H1 (cell line): ENCODE results near the gene DARS1. TPM values are rescaled to one million over a fixed set of nuclear protein-coding genes. Genes with fewer than 3 reads are reported as not detected.

Experiments used
- CTCF ChIA-PET: fragments of 300-600 bp; sonication (Branson Sonifier 250); formaldehyde crosslinking; loops from one replicate; lab custom pipeline; 2021; ENCODE audit not compliant: partially characterized antibody; lab: Charles Lee
- POLR2A ChIA-PET: fragments of 300-600 bp; sonication (Branson Sonifier 250); formaldehyde crosslinking; loops from one replicate; lab custom pipeline; 2021; ENCODE audit warnings: inconsistent platforms; ENCODE audit not compliant: partially characterized antibody; lab: Charles Lee
- DNase-seq, 2 experiments: peaks; one replicate each; pipeline versions ENCODE4 v3.0.0 to v3.0.0-alpha.2; 2010 to 2022; ENCODE audit warnings: low spot score in 2 of 2, low read depth in 1 of 2, mixed read lengths in 1 of 2
- FAIRE-seq: peaks from 2 replicates; lab custom pipeline; 2011; peaks lifted over from hg19 to GRCh38; lab: Jason Lieb, UNC
- H2AFZ ChIP-seq: 2 replicates; pipeline ENCODE4 v1.8.1; 2012; ENCODE audit warnings: low read length, inconsistent platforms
- H2AK5ac ChIP-seq: 2 replicates; pipeline ENCODE4 v1.6.1; 2013; ENCODE audit warnings: low read depth, low read length
- H2BK120ac ChIP-seq: replicated peaks from 2 replicates; pipeline ENCODE3; 2013; ENCODE audit warnings: low read depth, low read length, inconsistent platforms
- H2BK12ac ChIP-seq: 2 replicates; pipeline ENCODE4 v1.6.1; 2013; ENCODE audit warnings: low read depth, low read length
- H2BK15ac ChIP-seq: 2 replicates; pipeline ENCODE4 v1.6.1; 2013; ENCODE audit warnings: low read length
- H2BK20ac ChIP-seq: 2 replicates; pipeline ENCODE4 v1.6.1; 2013; ENCODE audit warnings: low read length
- H2BK5ac ChIP-seq: 2 replicates; pipeline ENCODE4 v1.6.1; 2013; ENCODE audit warnings: low read depth, low read length
- H3K14ac ChIP-seq: 2 replicates; pipeline ENCODE4 v1.6.1; 2013; ENCODE audit warnings: inconsistent platforms; ENCODE audit not compliant: insufficient read length
- H3K18ac ChIP-seq: 2 replicates; pipeline ENCODE4 v1.6.1; 2013; ENCODE audit warnings: low read length; ENCODE audit errors: extremely low read depth
- H3K23ac ChIP-seq: 2 replicates; pipeline ENCODE4 v1.6.1; 2013; ENCODE audit warnings: inconsistent platforms; ENCODE audit not compliant: insufficient read length
- H3K23me2 ChIP-seq: 2 replicates; pipeline ENCODE4 v1.6.1; 2013; ENCODE audit warnings: low read depth, low read length
- H3K27ac ChIP-seq: 2 replicates; pipeline ENCODE4 v1.6.1; 2011; ENCODE audit warnings: low read depth, low read length, inconsistent platforms
- H3K27me3 ChIP-seq, 4 experiments: replicated peaks in 1 of 4; 1 replicate in 1 of 4; 2 replicates in 3 of 4; pipeline versions ENCODE4 v1.6.1 to v1.8.1; 2011 to 2013; ENCODE audit warnings: low read length in 3 of 4, mild to moderate bottlenecking in 3 of 4, inconsistent platforms in 2 of 4, mixed read lengths in 2 of 4, moderate library complexity in 1 of 4; ENCODE audit not compliant: control insufficient read depth in 3 of 4, insufficient read depth in 3 of 4; ENCODE audit errors: extremely low read depth in 1 of 4
- H3K36me3 ChIP-seq, 4 experiments: 2 replicates each; pipeline versions ENCODE4 v1.6.1 to v1.8.1; 2011 to 2013; ENCODE audit warnings: mild to moderate bottlenecking in 4 of 4, low read length in 3 of 4, moderate library complexity in 2 of 4, control low read depth in 1 of 4, inconsistent platforms in 1 of 4; ENCODE audit not compliant: insufficient read depth in 4 of 4, control insufficient read depth in 2 of 4
- H3K4ac ChIP-seq: replicated peaks from 2 replicates; pipeline ENCODE3; 2013; ENCODE audit warnings: low read length, low read depth, mixed read lengths, inconsistent platforms; ENCODE audit not compliant: insufficient read length
- H3K4me1 ChIP-seq, 4 experiments: replicated peaks in 1 of 4; 1 replicate in 1 of 4; 2 replicates in 3 of 4; pipeline versions ENCODE4 v1.6.1 to v1.8.1; 2011 to 2013; ENCODE audit warnings: low read length in 3 of 4, inconsistent platforms in 2 of 4, mixed read lengths in 1 of 4; ENCODE audit not compliant: insufficient read depth in 4 of 4, control insufficient read depth in 3 of 4
- H3K4me2 ChIP-seq, 2 experiments: 2 replicates each; pipeline versions ENCODE4 v1.6.1 to v1.8.1; 2011 to 2013; ENCODE audit warnings: low read depth in 2 of 2, low read length in 2 of 2, control low read depth in 1 of 2, inconsistent platforms in 1 of 2, mild to moderate bottlenecking in 1 of 2; ENCODE audit not compliant: insufficient read depth in 1 of 2
- H3K4me3 ChIP-seq, 4 experiments: fragments of 200-600, 300-600 bp in 1 of 4; sonication (generic), shearing (Covaris generic), sonication (Bioruptor Twin) in 1 of 4; 2 replicates each; pipeline versions ENCODE4 v1.5.1 to v1.8.1; 2011 to 2016; ENCODE audit warnings: low read length in 4 of 4, low read depth in 3 of 4, control low read depth in 2 of 4, inconsistent platforms in 2 of 4, mild to moderate bottlenecking in 2 of 4, mixed read lengths in 1 of 4, moderate library complexity in 1 of 4; ENCODE audit not compliant: insufficient read depth in 2 of 4; ENCODE audit errors: extremely low read depth in 1 of 4
- H3K56ac ChIP-seq: replicated peaks from 2 replicates; pipeline ENCODE3; 2013; ENCODE audit warnings: low read depth, mild to moderate bottlenecking, mixed read lengths, low read length, inconsistent platforms; ENCODE audit not compliant: insufficient read length
- H3K79me1 ChIP-seq: 2 replicates; pipeline ENCODE4 v1.6.1; 2013; ENCODE audit warnings: low read depth, low read length, control low read depth
- H3K79me2 ChIP-seq, 2 experiments: 2 replicates each; pipeline versions ENCODE4 v1.6.1 to v1.8.1; 2012 to 2013; ENCODE audit warnings: low read length in 2 of 2, mild to moderate bottlenecking in 2 of 2, inconsistent platforms in 1 of 2; ENCODE audit not compliant: insufficient read depth in 2 of 2, control insufficient read depth in 1 of 2
- H3K9ac ChIP-seq, 4 experiments: replicated peaks in 1 of 4; 1 replicate in 1 of 4; 2 replicates in 3 of 4; pipeline versions ENCODE4 v1.6.1 to v1.8.1; 2011 to 2013; ENCODE audit warnings: low read depth in 3 of 4, low read length in 3 of 4, control low read depth in 2 of 4, mild to moderate bottlenecking in 2 of 4, moderate library complexity in 2 of 4, inconsistent platforms in 1 of 4; ENCODE audit errors: extremely low read depth in 1 of 4
- H3K9me3 ChIP-seq, 2 experiments: 2 replicates each; pipeline versions ENCODE4 v1.6.1 to v1.8.1; 2012 to 2013; ENCODE audit warnings: mild to moderate bottlenecking in 2 of 2, moderate library complexity in 2 of 2, control low read depth in 1 of 2, inconsistent platforms in 1 of 2, low read depth in 1 of 2, low read length in 1 of 2, mixed read lengths in 1 of 2; ENCODE audit not compliant: insufficient read depth in 2 of 2
- H4K20me1 ChIP-seq, 2 experiments: replicated peaks in 1 of 2; 2 replicates each; pipeline versions ENCODE3 to v1.8.1; 2011 to 2013; ENCODE audit warnings: inconsistent platforms in 2 of 2, low read length in 2 of 2, mild to moderate bottlenecking in 1 of 2; ENCODE audit not compliant: insufficient read depth in 2 of 2, control insufficient read depth in 1 of 2
- H4K5ac ChIP-seq: 2 replicates; pipeline ENCODE4 v1.6.1; 2013; ENCODE audit warnings: low read length, low read depth, mixed read lengths, inconsistent platforms; ENCODE audit not compliant: insufficient read length
- H4K8ac ChIP-seq: 2 replicates; pipeline ENCODE4 v1.8.0; 2013; ENCODE audit warnings: mild to moderate bottlenecking, moderate library complexity, low read length, inconsistent platforms; ENCODE audit not compliant: insufficient read depth; ENCODE audit errors: extremely low read depth
- H4K91ac ChIP-seq: replicated peaks from 2 replicates; pipeline ENCODE3; 2013; ENCODE audit warnings: low read length, mixed read lengths, inconsistent platforms; ENCODE audit not compliant: insufficient read length
- BRCA1 ChIP-seq: IDR thresholded peaks from 2 replicates; pipeline ENCODE4 v1.6.1; 2012; ENCODE audit warnings: low read depth, low read length, improper control_type of control experiment
- CTBP2 ChIP-seq: IDR thresholded peaks from 2 replicates; pipeline ENCODE4 v1.7.0; 2011; ENCODE audit warnings: borderline replicate concordance, mild to moderate bottlenecking, moderate library complexity, mixed read lengths, low read length; ENCODE audit not compliant: insufficient read depth, insufficient read length
- EZH2 ChIP-seq: fragments of 200-600 bp; sonication (generic); IDR thresholded peaks from 2 replicates; pipeline ENCODE4 v1.7.1; 2012; ENCODE audit warnings: low read depth, mild to moderate bottlenecking, moderate library complexity, low read length, inconsistent platforms; ENCODE audit not compliant: severe bottlenecking
- NANOG ChIP-seq: IDR thresholded peaks from 2 replicates; pipeline ENCODE4 v1.6.1; 2011; ENCODE audit warnings: low read length, low read depth, mild to moderate bottlenecking, inconsistent platforms; ENCODE audit not compliant: insufficient read depth, poor library complexity, severe bottlenecking
- POLR2AphosphoS5 ChIP-seq: IDR thresholded peaks from 2 replicates; pipeline ENCODE4 v1.6.1; 2011; ENCODE audit warnings: low read depth, low read length
- POU5F1 ChIP-seq: IDR thresholded peaks from 2 replicates; pipeline ENCODE4 v1.6.1; 2011; ENCODE audit warnings: low read depth, mild to moderate bottlenecking, low read length, moderate library complexity
- RAD21 ChIP-seq, 2 experiments: IDR thresholded peaks in 1 of 2; conservative IDR thresholded peaks in 1 of 2; 2 replicates each; pipeline ENCODE4 v1.6.1; 2011; ENCODE audit warnings: low read depth in 2 of 2, low read length in 2 of 2, improper control_type of control experiment in 1 of 2, inconsistent platforms in 1 of 2, mild to moderate bottlenecking in 1 of 2, moderate library complexity in 1 of 2
- SAP30 ChIP-seq: fragments of 300-600 bp; sonication (generic); IDR thresholded peaks from 2 replicates; pipeline ENCODE4 v1.7.1; 2012; ENCODE audit warnings: low read length, moderate library complexity, mild to moderate bottlenecking, inconsistent platforms; ENCODE audit not compliant: insufficient read depth, insufficient replicate concordance
- ZNF274 ChIP-seq: IDR thresholded peaks from 2 replicates; pipeline ENCODE4 v1.7.0; 2012; ENCODE audit warnings: low read length, borderline replicate concordance; ENCODE audit errors: extremely low read depth
- WGBS, 2 experiments: shearing (Covaris generic) in 1 of 2; methylation state at CpG; one replicate each; pipeline versions ENCODE4 v1.1.6 to v1.1.7; 2013 to 2015; ENCODE audit warnings: low lambda C conversion rate in 2 of 2, mixed read lengths in 2 of 2, inconsistent platforms in 1 of 2, low coverage in 1 of 2, missing lambda C conversion rate in 1 of 2; ENCODE audit not compliant: insufficient replicate concordance in 2 of 2, insufficient coverage in 1 of 2, insufficient read length in 1 of 2; ENCODE audit errors: extremely low coverage in 1 of 2, missing lambda C conversion rate in 1 of 2; 5-methylcytosine and 5-hydroxymethylcytosine counted together
- polyA plus RNA-seq, 7 experiments: library from polyadenylated mRNA; depleted of rRNA in 3 of 7; stranded (reverse) in 5 of 7; unstranded in 2 of 7; fragments of >200 nt in 5 of 7; fragments of 200-250 nt in 2 of 7; gene quantifications; 1 replicate in 5 of 7; 2 replicates in 1 of 7; 4 replicates in 1 of 7; pipeline versions ENCODE4 v1.2.1 to v1.2.3, GENCODE V29; 2011 to 2013; ENCODE audit warnings: missing spikeins in 2 of 7, mixed read lengths in 2 of 7
- total RNA-seq: library from RNA; stranded (reverse); fragmentation: NEBNext Ultra II Directional; extraction: Animal tissue kit (Norgen Biotek cat#: 25700); gene quantifications from 2 replicates; pipeline ENCODE4 v1.2.1, GENCODE V29; 2021

DARS1 gene
- total and polyA plus RNA-seq, 2 of the 8 experiments (the other 6 are each of a cell fraction or from before 2014, with no cell fraction given) = 61.7 to 85.9 TPM

DNA sequence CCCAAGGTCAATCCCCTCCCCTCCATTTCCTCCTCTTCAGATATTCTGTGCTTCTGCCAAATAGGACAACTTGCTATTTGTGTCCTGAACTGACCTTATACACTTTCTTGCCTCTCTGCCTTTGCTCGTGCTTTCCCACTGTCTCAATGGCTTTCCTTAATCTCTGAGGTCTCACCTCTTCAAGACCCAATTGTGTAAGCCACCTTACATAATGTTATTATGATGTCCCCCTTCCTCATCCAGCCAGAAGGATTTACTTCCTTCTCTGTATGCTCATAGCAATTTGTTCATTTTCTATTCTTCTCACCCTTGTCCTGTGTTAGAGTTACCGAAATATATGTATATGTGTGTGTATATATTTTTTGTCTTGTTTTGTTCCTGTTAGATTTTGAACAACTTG is 26.9 kb upstream of the DARS1 start:
- Histone ChIP-seq H4K91ac (no peak overlapping the region), H3K23ac (no peak overlapping the region), H3K4ac (no peak overlapping the region), H3K79me2 (no peaks in the 10 kb centered on the region), H3K9ac (no peak overlapping the region), H4K20me1 (no peaks in the 10 kb centered on the region), H2BK20ac (no peak overlapping the region), H2BK5ac (no peak overlapping the region), H3K27me3 (no peaks in the 10 kb centered on the region), H3K27ac (no peak overlapping the region), H4K5ac (no peak overlapping the region), H3K4me2 (no peak overlapping the region), H3K36me3 (no peaks in the 10 kb centered on the region), H3K9me3 (no peaks in the 10 kb centered on the region), H2AFZ (no peak overlapping the region), H3K4me3 (no peak overlapping the region), H3K4me1 (peaks cover 2 to 13% (median 5%) of the 10 kb centered on the region in 4 experiments; a peak in 4 of 7 replicates), H3K14ac (no peak overlapping the region), H3K23me2 (no peaks in the 10 kb centered on the region), H2BK120ac (no peak overlapping the region), H2BK12ac (no peak overlapping the region), H4K8ac (no peak overlapping the region), H3K18ac (no peak overlapping the region), H2AK5ac (no peak overlapping the region), H2BK15ac (no peak overlapping the region), H3K56ac (no peak overlapping the region), H3K79me1 (no peaks in the 10 kb centered on the region)
- DNase-seq = no peak
- CTCF ChIA-PET = interaction anchor here (0.6 kb wide), 1 partner anchor 98 kb away, joined by 3 read pairs; no protein-coding TSS in a partner anchor
- TF ChIP-seq SAP30 = no peak
- no peak for TF ChIP-seq BRCA1
- no peak for TF ChIP-seq NANOG
- TF ChIP-seq EZH2 = no peak
- no peak for TF ChIP-seq ZNF274
- TF ChIP-seq RAD21 (IDR thresholded peaks at IDR 0.05 in 1 of 2, conservative IDR thresholded peaks at IDR 0.05 in 1 of 2; ENCODE audit: low read depth in 2 of 2, low read length in 2 of 2) = no peak
- TF ChIP-seq POLR2AphosphoS5 = no peak
- no peak for TF ChIP-seq POU5F1
- no peak for TF ChIP-seq CTBP2
- no peak for FAIRE-seq
- POLR2A ChIA-PET = no interaction called here
- WGBS, 2 experiments = 90% methylated on average over 2 of the region's 2 CpGs; no CpG with 5 or more reads in 1 of the 2 experiments
